Right atrium auricular region (tissue), 2 donors: ENCODE measurements around the gene SLC24A4. TPM values are rescaled to one million over a fixed set of nuclear protein-coding genes. Genes with fewer than 3 reads are reported as not detected.

ENCODE experiments used
- DNase-seq: peaks from one replicate; pipeline ENCODE4 v3.0.0-alpha.2; 2019; ENCODE audit warnings: low spot score
- H3K27ac ChIP-seq, 2 donors: fragments of 200-600 bp; sonication (generic); 1 replicate in 1 of 2; 2 replicates in 1 of 2; pipeline ENCODE4 v1.5.1; 2016 to 2019
- H3K27me3 ChIP-seq, 2 donors: fragments of 200-600 bp; sonication (generic); one replicate each; pipeline versions ENCODE4 v1.5.1 to v1.6.0; 2017 to 2019
- H3K36me3 ChIP-seq: fragments of 200-600 bp; sonication (generic); one replicate; pipeline ENCODE4 v1.5.1; 2016
- H3K4me1 ChIP-seq, 2 donors: fragments of 200-600 bp; sonication (generic); one replicate each; pipeline versions ENCODE4 v1.5.1 to v1.6.0; 2017 to 2019
- H3K4me3 ChIP-seq, 2 donors: fragments of 200-600 bp; sonication (generic); 1 replicate in 1 of 2; 2 replicates in 1 of 2; pipeline ENCODE4 v1.5.1; 2017 to 2019; ENCODE audit warnings: mild to moderate bottlenecking in 1 of 2, moderate library complexity in 1 of 2
- H3K9me3 ChIP-seq, 2 donors: fragments of 200-600 bp; sonication (generic); one replicate each; pipeline ENCODE4 v1.5.1; 2019
- total RNA-seq, 2 donors: library from RNA; depleted of rRNA; stranded (reverse); fragments of >200 nt; gene quantifications; one replicate each; pipeline ENCODE4 v1.1.0, GENCODE V29; 2016
- TF ChIP-seq, protein P1 (sequence below), 2 donors: fragments of 200-600 bp; sonication (generic); IDR thresholded peaks; one replicate each; pipeline ENCODE4 v1.5.1; 2019; ENCODE audit warnings: antibody characterized with exemption in 2 of 2

SLC24A4 gene
- total RNA-seq, 2 donors from 2014 or later, result 0.04 to 0.24 TPM

DNA sequence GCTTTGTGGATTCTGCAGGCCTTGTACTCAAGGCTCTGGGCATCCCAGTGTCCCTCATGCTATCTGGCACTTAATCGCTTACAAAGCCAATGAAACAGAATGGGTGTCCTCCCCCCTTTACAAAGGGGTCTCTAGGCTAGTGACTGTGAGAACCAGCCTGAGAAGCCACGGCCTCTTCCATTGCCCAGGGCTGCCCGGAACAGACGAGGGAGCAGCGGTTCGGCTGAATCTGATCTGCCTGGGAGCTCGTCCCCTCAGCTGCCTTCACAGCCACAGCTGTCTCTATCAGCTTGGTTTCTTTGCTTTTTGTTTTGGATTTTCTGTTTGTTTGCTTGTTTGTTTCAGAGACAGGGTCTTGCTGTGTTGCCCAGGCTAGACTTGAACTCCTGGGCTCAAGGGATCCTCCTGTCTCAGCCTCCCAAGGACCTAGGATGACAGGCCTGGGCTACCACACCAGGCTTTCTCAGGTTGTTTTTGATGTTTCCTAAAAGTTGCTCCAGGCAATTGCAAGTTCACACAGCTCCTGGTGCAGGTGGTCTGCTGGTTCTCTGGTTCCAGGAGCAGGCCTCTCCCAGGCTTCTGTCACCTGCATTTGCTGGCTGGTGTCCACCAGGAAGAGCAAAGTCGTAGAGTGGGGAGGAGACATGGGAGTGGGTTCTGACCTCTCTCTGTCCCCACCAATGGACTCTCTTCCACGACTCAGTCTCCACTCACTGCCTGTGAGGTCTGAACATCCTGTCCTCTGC lies 179.7 kb downstream of the SLC24A4 start:
- H3K36me3 ChIP-seq, result no peaks in the 10 kb centered on the region
- DNase-seq, result no peak
- H3K9me3 ChIP-seq, result no peaks in the 10 kb centered on the region
- peaks cover 0 to 17% of the 10 kb centered on the region in 2 donors for H3K4me1 ChIP-seq
- no peaks in the 10 kb centered on the region for H3K27me3 ChIP-seq
- TF ChIP-seq, protein P1, sequence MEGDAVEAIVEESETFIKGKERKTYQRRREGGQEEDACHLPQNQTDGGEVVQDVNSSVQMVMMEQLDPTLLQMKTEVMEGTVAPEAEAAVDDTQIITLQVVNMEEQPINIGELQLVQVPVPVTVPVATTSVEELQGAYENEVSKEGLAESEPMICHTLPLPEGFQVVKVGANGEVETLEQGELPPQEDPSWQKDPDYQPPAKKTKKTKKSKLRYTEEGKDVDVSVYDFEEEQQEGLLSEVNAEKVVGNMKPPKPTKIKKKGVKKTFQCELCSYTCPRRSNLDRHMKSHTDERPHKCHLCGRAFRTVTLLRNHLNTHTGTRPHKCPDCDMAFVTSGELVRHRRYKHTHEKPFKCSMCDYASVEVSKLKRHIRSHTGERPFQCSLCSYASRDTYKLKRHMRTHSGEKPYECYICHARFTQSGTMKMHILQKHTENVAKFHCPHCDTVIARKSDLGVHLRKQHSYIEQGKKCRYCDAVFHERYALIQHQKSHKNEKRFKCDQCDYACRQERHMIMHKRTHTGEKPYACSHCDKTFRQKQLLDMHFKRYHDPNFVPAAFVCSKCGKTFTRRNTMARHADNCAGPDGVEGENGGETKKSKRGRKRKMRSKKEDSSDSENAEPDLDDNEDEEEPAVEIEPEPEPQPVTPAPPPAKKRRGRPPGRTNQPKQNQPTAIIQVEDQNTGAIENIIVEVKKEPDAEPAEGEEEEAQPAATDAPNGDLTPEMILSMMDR (IDR thresholded peaks at IDR 0.05), result no peak
- no peak overlapping the region for H3K27ac ChIP-seq
- no peak overlapping the region for H3K4me3 ChIP-seq

GRCh38 chr14:92503756-92504491 lies 181.0 kb downstream of the SLC24A4 start:
- H3K27me3 ChIP-seq, result no peaks in the 10 kb centered on the region
- peaks cover 0 to 17% of the 10 kb centered on the region in 2 donors for H3K4me1 ChIP-seq
- no peak overlapping the region for H3K4me3 ChIP-seq
- TF ChIP-seq, protein P1 (IDR thresholded peaks at IDR 0.05), result no peak
- H3K27ac ChIP-seq, result no peak overlapping the region
- no peaks in the 10 kb centered on the region for H3K36me3 ChIP-seq
- no peaks in the 10 kb centered on the region for H3K9me3 ChIP-seq
- no peak for DNase-seq

- DNase-seq, result no peak
- Histone ChIP-seq H3K36me3 (no peaks in the 10 kb centered on the region), H3K27ac (no peak overlapping the region), H3K27me3 (no peaks in the 10 kb centered on the region), H3K4me3 (no peak overlapping the region), H3K4me1 (peaks cover 0 to 12% of the 10 kb centered on the region in 2 donors), H3K9me3 (no peaks in the 10 kb centered on the region)
- TF ChIP-seq, protein P1 (IDR thresholded peaks at IDR 0.05), result no peak
Observed at GRCh38 chr14:92505826-92506225, 182.9 kb downstream of the SLC24A4 start.

- DNase-seq, result no peak
- Histone ChIP-seq H3K4me3 (no peak overlapping the region), H3K27ac (no peak overlapping the region), H3K36me3 (no peaks in the 10 kb centered on the region), H3K27me3 (no peaks in the 10 kb centered on the region), H3K4me1 (peaks cover 0 to 14% of the 10 kb centered on the region in 2 donors), H3K9me3 (no peaks in the 10 kb centered on the region)
- TF ChIP-seq, protein P1 (IDR thresholded peaks at IDR 0.05), result no peak
Observed at GRCh38 chr14:92506231-92506630, 183.3 kb downstream of the SLC24A4 start.

GRCh38 chr14:92507174-92507768 lies 184.3 kb downstream of the SLC24A4 start:
- Histone ChIP-seq H3K27ac (no peak overlapping the region), H3K36me3 (no peaks in the 10 kb centered on the region), H3K9me3 (no peaks in the 10 kb centered on the region), H3K27me3 (no peaks in the 10 kb centered on the region), H3K4me3 (no peak overlapping the region), H3K4me1 (peaks cover 0 to 19% of the 10 kb centered on the region in 2 donors)
- no peak for DNase-seq
- TF ChIP-seq, protein P1 (IDR thresholded peaks at IDR 0.05), result no peak
